ENCODE data around the gene CAPN5.

GRCh38 chr11:77121096-77121640 lies 54.4 kb downstream of the CAPN5 start:
- TF ChIP-seq CTCF (IDR thresholded peaks at IDR 0.05; ENCODE audit: insufficient read depth, low read length) (no peak), REST (IDR thresholded peaks at IDR 0.05; ENCODE audit: insufficient replicate concordance, low read depth) (no peak), POLR2AphosphoS5 (IDR thresholded peaks at IDR 0.05; ENCODE audit: low read depth) (no peak), GABPA (IDR thresholded peaks at IDR 0.05; ENCODE audit: low read depth) (no peak)

Measured in HL-60 (cell line).